Type B pancreatic cell (in vitro differentiated cells): ENCODE data around the gene TTLL10. TPM values are rescaled to one million over a fixed set of nuclear protein-coding genes. Genes with fewer than 3 reads are reported as not detected.
"Not testable (repeated sequence)": the region's sequence is repeated elsewhere in the genome, so short reads cannot be mapped to it uniquely, and the experiment has no call there.

ENCODE experiments used
- DNase-seq: peaks from one replicate; pipeline ENCODE4 v3.0.0; 2021; ENCODE audit warnings: mixed read lengths; ENCODE audit not compliant: unreplicated experiment; ENCODE audit errors: extremely low spot score
- H3K27ac Mint-ChIP-seq: 2 replicates; pipeline ENCODE4 v1.8.0; 2021; ENCODE audit warnings: mild to moderate bottlenecking, mixed read lengths
- H3K27me3 Mint-ChIP-seq: 2 replicates; pipeline ENCODE4 v1.8.0; 2021; ENCODE audit warnings: mixed read lengths
- H3K36me3 Mint-ChIP-seq: 2 replicates; pipeline ENCODE4 v1.8.0; 2021; ENCODE audit warnings: mixed read lengths
- H3K4me1 Mint-ChIP-seq: one replicate; pipeline ENCODE4 v1.8.0; 2021; ENCODE audit warnings: mixed read lengths; ENCODE audit not compliant: unreplicated experiment
- H3K4me3 Mint-ChIP-seq: 2 replicates; pipeline ENCODE4 v1.8.0; 2021; ENCODE audit warnings: mild to moderate bottlenecking, mixed read lengths
- H3K9me3 Mint-ChIP-seq: 2 replicates; pipeline ENCODE4 v1.8.0; 2021; ENCODE audit warnings: mixed read lengths
- CTCF ChIP-seq: fragments of 200-600 bp; sonication (generic); conservative IDR thresholded peaks from 2 replicates; pipeline ENCODE4 v1.5.0; 2021; ENCODE audit warnings: antibody characterized with exemption, mild to moderate bottlenecking
- total RNA-seq: library from RNA; stranded (reverse); gene quantifications from 2 replicates; pipeline ENCODE4 v1.2.1, GENCODE V29; 2021; ENCODE audit warnings: low replicate concordance

Gene TTLL10
- total RNA-seq, 1 donor from 2014 or later, result 1.4 TPM

DNA sequence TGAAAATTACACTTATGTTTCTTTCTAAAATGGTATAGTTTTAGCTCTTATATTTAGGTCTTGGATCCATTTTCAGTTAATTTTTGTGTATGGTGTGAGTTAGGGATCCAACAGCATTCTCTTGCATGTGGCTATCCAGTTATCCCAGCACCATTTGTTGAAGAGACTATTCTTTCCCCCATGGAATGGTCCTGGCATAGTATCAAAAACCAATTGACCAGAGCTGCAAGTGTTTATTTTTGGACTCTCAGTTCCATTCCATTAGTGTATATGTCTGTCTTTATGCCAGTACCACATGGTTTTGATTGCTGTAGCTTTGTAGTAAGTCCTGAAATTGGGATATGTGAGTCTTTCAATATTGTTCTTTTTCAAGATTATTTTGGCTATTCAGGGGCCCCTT is 14.3 kb downstream of the TTLL10 start:
- Mint-ChIP-seq H3K4me1 (no peaks in the 10 kb centered on the region), H3K9me3 (peaks cover 5% of the 10 kb centered on the region), H3K4me3 (no peak overlapping the region), H3K27ac (no peak overlapping the region), H3K27me3 (peaks cover 3% of the 10 kb centered on the region), H3K36me3 (no peaks in the 10 kb centered on the region)
- no peak for TF ChIP-seq CTCF
- DNase-seq, result no peak

DNA sequence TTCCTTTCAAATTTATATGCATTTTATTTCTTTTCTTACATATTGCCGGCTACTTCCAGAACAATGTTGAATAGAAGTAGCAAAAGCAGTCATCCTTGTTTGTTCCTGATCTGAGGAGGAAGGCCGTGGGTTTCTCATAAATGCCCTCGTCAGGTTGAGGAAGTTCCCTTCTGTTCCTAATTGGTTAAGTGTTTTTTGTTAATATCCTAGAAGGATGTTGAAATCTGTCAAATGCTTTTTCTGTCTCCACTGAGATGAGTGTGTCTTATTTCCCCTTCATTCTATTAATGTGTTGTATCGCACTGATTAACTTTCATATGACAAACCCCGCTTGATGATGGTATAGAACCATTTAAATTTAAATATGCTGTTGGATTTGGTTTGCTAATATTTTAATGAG is 15.4 kb downstream of the TTLL10 start:
- Mint-ChIP-seq H3K36me3 (no peaks in the 10 kb centered on the region), H3K27ac (no peak overlapping the region), H3K4me3 (no peak overlapping the region), H3K9me3 (peaks cover 5% of the 10 kb centered on the region), H3K4me1 (no peaks in the 10 kb centered on the region), H3K27me3 (peaks cover 3% of the 10 kb centered on the region)
- DNase-seq, result no peak
- no peak for TF ChIP-seq CTCF

DNA sequence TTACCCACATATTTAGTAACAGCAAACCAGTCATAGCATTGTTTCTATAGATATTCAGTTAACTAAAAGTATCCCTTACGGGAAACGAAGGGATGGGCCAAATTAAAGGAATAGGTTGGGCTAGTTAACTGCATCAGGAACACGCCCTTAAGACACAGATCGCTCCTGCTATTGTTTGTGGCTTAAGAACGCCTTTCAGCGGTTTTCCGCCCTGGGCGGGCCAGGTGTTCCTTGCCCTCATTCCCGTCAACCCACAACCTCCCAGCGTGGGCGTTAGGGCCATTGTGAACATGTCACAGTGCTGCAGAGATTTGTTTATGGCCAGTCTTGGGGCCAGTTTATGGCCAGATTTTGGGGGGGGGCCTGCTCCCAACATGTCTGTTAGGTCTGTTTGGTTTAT is 18.1 kb downstream of the TTLL10 start:
- DNase-seq, result no peak
- Mint-ChIP-seq H3K27ac (no peak overlapping the region), H3K4me3 (no peak overlapping the region), H3K9me3 (peaks cover 12% of the 10 kb centered on the region), H3K36me3 (no peaks in the 10 kb centered on the region), H3K4me1 (no peaks in the 10 kb centered on the region), H3K27me3 (peaks cover 3% of the 10 kb centered on the region)
- no peak for TF ChIP-seq CTCF

- Mint-ChIP-seq H3K27ac (no peak overlapping the region), H3K9me3 (peaks cover 12% of the 10 kb centered on the region), H3K36me3 (no peaks in the 10 kb centered on the region), H3K4me3 (no peak overlapping the region), H3K27me3 (peaks cover 3% of the 10 kb centered on the region), H3K4me1 (no peaks in the 10 kb centered on the region)
- no peak for DNase-seq
- no peak for TF ChIP-seq CTCF
Observed at GRCh38 chr1:1194723-1195122, 21.0 kb downstream of the TTLL10 start.

- H3K4me3 Mint-ChIP-seq, DNase-seq, H3K36me3 Mint-ChIP-seq, H3K27me3 Mint-ChIP-seq, H3K4me1 Mint-ChIP-seq, H3K27ac Mint-ChIP-seq: not testable (repeated sequence)
- H3K9me3 Mint-ChIP-seq, result peaks cover 12% of the 10 kb centered on the region
Observed at GRCh38 chr1:1195726-1196125, 22.0 kb downstream of the TTLL10 start.

DNA sequence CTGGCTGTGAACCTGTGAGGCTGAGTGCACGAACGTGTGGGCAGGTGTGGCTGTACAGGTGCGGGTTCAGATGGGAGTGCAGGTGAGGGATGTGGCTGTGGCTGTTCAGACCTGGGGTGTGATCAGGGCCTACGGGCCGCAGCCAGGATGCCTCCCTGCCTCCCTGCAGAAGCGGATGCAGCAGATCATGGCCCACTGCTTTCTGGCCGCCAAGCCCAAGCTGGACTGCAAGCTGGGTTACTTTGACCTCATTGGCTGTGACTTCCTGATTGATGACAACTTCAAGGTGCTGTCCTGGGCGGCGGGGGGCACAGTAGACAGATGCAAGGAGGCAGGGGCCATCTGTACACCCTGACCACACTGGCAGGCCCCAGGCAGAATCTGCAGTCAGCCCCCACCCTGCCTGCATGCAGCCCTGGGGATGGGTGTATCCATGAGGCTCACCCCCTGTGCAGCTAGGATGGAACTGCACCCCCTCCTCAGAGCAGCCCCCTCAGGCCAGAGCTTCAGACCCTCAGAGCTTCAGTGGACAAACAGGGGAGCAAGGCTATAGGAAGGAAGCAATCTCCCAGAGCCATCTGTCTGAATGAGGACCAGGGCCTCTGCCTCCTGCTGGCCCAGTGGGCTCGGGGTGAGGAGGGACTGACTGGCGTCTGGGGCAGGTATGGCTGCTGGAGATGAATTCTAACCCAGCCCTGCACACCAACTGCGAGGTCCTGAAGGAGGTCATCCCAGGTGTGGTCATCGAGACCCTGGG is 22.9 kb downstream of the TTLL10 start:
- no peak for TF ChIP-seq CTCF
- H3K27ac Mint-ChIP-seq, result no peak overlapping the region
- H3K4me3 Mint-ChIP-seq, result no peak overlapping the region
- DNase-seq, result no peak
- no peaks in the 10 kb centered on the region for H3K27me3 Mint-ChIP-seq
- no peaks in the 10 kb centered on the region for H3K36me3 Mint-ChIP-seq
- H3K9me3 Mint-ChIP-seq, result peaks cover 12% of the 10 kb centered on the region
- H3K4me1 Mint-ChIP-seq, result no peaks in the 10 kb centered on the region
